BJ (cell line): ENCODE data around the gene SLC45A2. TPM values are rescaled to one million over a fixed set of nuclear protein-coding genes. Genes with fewer than 3 reads are reported as not detected.

Source experiments
- CTCF ChIA-PET: fragments of 350-600 bp; formaldehyde crosslinking; extraction: SDS; loops from one replicate; lab custom pipeline; 2021; ENCODE audit warnings: antibody characterized with exemption, inconsistent platforms; lab: Yijun Ruan, JAX
- POLR2A ChIA-PET: fragments of 300-600 bp; sonication (Branson Sonifier 250); formaldehyde crosslinking; extraction: SDS; loops from one replicate; lab custom pipeline; 2021; ENCODE audit warnings: antibody characterized with exemption; lab: Charles Lee
- DNase-seq: peaks from one replicate; pipeline ENCODE4 v3.0.0-alpha.2; 2011; ENCODE audit warnings: low read depth
- H3K27me3 ChIP-seq: 2 replicates; pipeline ENCODE4 v1.6.0; 2011; ENCODE audit warnings: low read length; ENCODE audit not compliant: control insufficient read depth, insufficient read depth
- H3K36me3 ChIP-seq: 2 replicates; pipeline ENCODE4 v1.5.1; 2011; ENCODE audit warnings: low read length; ENCODE audit not compliant: control insufficient read depth, insufficient read depth
- H3K4me3 ChIP-seq: 2 replicates; pipeline ENCODE4 v1.5.1; 2011; ENCODE audit warnings: low read depth, mild to moderate bottlenecking, control low read depth, low read length
- polyA plus RNA-seq: library from polyadenylated mRNA; depleted of rRNA; stranded (reverse); fragments of >200 nt; gene quantifications from 2 replicates; pipeline ENCODE4 v1.2.3, GENCODE V29; 2011
- TF ChIP-seq, protein P1 (sequence below): IDR thresholded peaks from 2 replicates; pipeline ENCODE4 v1.5.1; 2011; ENCODE audit warnings: low read depth, mild to moderate bottlenecking, control low read depth, inconsistent platforms, low read length, moderate library complexity; ENCODE audit not compliant: insufficient read depth

Gene SLC45A2
- polyA plus RNA-seq, 1 experiment: not detected

DNA sequence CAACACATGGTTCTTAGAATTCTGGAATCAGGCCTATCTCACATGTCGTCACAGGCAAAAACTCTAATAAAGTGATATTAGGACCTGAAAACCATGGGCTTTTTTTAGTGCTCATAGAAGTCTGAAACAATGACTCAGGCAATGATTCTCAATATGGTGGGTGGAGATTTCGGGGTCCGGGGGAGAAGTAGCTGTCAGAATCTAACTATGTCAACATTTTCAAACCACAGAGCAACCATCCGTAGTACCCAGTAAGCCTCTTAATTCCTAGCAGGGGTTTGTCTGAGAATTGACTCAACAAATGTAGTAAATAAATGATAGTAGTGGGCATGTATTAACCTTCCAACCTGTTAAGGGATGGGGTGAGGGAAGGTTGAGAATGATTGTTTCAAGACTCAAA, 20.7 kb upstream of the SLC45A2 start:
- TF ChIP-seq, protein P1, sequence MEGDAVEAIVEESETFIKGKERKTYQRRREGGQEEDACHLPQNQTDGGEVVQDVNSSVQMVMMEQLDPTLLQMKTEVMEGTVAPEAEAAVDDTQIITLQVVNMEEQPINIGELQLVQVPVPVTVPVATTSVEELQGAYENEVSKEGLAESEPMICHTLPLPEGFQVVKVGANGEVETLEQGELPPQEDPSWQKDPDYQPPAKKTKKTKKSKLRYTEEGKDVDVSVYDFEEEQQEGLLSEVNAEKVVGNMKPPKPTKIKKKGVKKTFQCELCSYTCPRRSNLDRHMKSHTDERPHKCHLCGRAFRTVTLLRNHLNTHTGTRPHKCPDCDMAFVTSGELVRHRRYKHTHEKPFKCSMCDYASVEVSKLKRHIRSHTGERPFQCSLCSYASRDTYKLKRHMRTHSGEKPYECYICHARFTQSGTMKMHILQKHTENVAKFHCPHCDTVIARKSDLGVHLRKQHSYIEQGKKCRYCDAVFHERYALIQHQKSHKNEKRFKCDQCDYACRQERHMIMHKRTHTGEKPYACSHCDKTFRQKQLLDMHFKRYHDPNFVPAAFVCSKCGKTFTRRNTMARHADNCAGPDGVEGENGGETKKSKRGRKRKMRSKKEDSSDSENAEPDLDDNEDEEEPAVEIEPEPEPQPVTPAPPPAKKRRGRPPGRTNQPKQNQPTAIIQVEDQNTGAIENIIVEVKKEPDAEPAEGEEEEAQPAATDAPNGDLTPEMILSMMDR: no peak
- Histone ChIP-seq H3K27me3 (no peaks in the 10 kb centered on the region), H3K4me3 (no peak overlapping the region), H3K36me3 (peaks cover 2% of the 10 kb centered on the region; the same call in 1 of the 2 replicates)
- DNase-seq: no peak
- CTCF ChIA-PET: interaction anchor here (1.0 kb wide), 1 partner anchor 9 kb away, joined by 4 read pairs; no protein-coding TSS in a partner anchor
- POLR2A ChIA-PET: no interaction called here

DNA sequence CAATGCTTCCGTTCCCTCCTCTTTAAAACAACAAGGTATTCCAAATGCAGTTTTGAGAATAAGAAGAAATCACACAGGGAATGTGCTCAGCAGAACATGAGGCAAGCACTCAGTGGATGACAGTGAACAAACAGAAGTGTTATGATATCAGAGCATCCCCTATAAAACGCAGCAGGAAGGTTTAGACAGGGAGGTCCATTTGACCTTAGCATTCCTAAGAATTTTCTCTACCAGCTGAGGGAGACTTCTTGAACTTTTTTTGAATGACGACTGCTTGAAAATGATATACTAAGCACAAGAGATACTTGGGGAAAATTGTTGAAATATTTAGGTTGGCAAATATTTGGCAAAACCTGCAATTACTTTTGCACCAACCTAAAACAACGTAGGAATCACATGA, 19.4 kb upstream of the SLC45A2 start:
- Histone ChIP-seq H3K4me3 (no peak overlapping the region), H3K36me3 (peaks cover 2% of the 10 kb centered on the region; the same call in 1 of the 2 replicates), H3K27me3 (no peaks in the 10 kb centered on the region)
- no peak for DNase-seq
- POLR2A ChIA-PET: no interaction called here
- CTCF ChIA-PET: no interaction called here
- TF ChIP-seq, protein P1: no peak

DNA sequence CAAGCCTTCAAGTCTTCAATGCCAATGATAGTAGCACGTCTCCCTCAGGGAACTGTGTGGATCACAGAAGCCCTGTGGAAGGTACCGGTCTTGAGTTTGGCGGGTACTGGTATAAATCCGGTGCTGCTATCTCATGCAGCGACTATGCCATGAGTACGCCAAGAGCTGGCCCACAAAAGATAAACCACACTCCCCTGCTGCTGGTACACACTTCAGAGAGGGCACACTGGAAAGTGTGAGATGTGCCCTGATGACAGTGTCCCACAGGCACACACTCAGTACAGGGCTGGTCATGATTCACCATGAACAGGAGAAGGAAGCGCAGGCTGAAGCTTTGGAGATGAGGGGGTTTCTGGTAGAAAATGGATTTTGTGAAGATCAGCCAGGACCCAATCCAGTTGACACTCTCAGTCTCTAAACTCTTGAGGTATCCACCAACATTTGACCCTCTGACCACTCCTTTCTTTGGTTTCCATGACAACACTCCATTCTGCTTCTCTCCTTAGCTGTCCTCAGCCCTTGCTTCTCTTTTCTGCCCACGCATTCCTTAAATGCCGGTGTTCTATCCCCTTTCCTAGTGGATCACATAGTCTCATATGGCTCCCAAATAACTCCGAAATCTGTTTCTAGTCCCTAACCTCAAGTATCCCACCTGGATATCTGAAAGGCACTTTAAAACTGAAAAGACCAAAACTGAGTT, 18.3 kb upstream of the SLC45A2 start:
- DNase-seq: no peak
- TF ChIP-seq, protein P1: no peak

GRCh38 chr5:34001241-34001841, 16.8 kb upstream of the SLC45A2 start:
- DNase-seq: no peak
- H3K36me3 ChIP-seq: peaks cover 2% of the 10 kb centered on the region; the same call in 1 of the 2 replicates
- POLR2A ChIA-PET: no interaction called here

More for the DNA sequence above, 18.3 kb upstream of the SLC45A2 start:
- Histone ChIP-seq H3K27me3 (no peaks in the 10 kb centered on the region), H3K36me3 (peaks cover 2% of the 10 kb centered on the region; the same call in 1 of the 2 replicates), H3K4me3 (no peak overlapping the region)
- ChIA-PET CTCF (no interaction called here), POLR2A (no interaction called here)

GRCh38 chr5:33999978-34000377, 15.5 kb upstream of the SLC45A2 start:
- TF ChIP-seq, protein P1: no peak
- no peak for DNase-seq
- no peak overlapping the region for H3K4me3 ChIP-seq
- ChIA-PET CTCF (no interaction called here), POLR2A (no interaction called here)
- peaks cover 2% of the 10 kb centered on the region; the same call in 1 of the 2 replicates for H3K36me3 ChIP-seq
- no peaks in the 10 kb centered on the region for H3K27me3 ChIP-seq

More at GRCh38 chr5:34001241-34001841, 16.8 kb upstream of the SLC45A2 start:
- TF ChIP-seq, protein P1: no peak
- CTCF ChIA-PET: no interaction called here
- no peaks in the 10 kb centered on the region for H3K27me3 ChIP-seq
- H3K4me3 ChIP-seq: no peak overlapping the region
